A673 (cell line): Measurements from ENCODE around the gene ZFP3. TPM values are rescaled to one million over a fixed set of nuclear protein-coding genes. Genes with fewer than 3 reads are reported as not detected.
"Not testable (repeated sequence)": the region's sequence is repeated elsewhere in the genome, so short reads cannot be mapped to it uniquely, and the experiment has no call there.

ENCODE experiments used
- BruUV-seq: library from RNA; stranded (reverse); fragments of 400-500 nt; replicated peaks from 2 replicates; lab custom pipeline; 2021; lab: Mats Ljungman, UMichigan
- CTCF ChIA-PET: fragments of 300-600 bp; sonication (Branson Sonifier 250); formaldehyde crosslinking; loops from one replicate; lab custom pipeline; 2022; ENCODE audit warnings: antibody characterized with exemption; lab: Charles Lee
- POLR2A ChIA-PET: fragments of 300-600 bp; sonication (Branson Sonifier 250); formaldehyde crosslinking; loops from one replicate; lab custom pipeline; 2022; ENCODE audit warnings: antibody characterized with exemption; ENCODE audit not compliant: low non-redundant PET; lab: Charles Lee
- DNase-seq: peaks from one replicate; pipeline ENCODE4 v3.0.0-alpha.2; 2015; ENCODE audit warnings: low spot score
- H3K27ac ChIP-seq: fragments of 200-600 bp; sonication (generic); 2 replicates; pipeline ENCODE4 v1.5.1; 2016; ENCODE audit warnings: mixed run types, low read depth, mild to moderate bottlenecking, mixed read lengths, antibody characterized with exemption, low read length; ENCODE audit not compliant: poor library complexity, severe bottlenecking
- H3K27me3 ChIP-seq: fragments of 200-600 bp; sonication (generic); replicated peaks from 2 replicates; pipeline ENCODE4 v1.6.1; 2017; ENCODE audit warnings: mixed run types, low read depth, mild to moderate bottlenecking, mixed read lengths, antibody characterized with exemption, low read length; ENCODE audit not compliant: insufficient read depth, poor library complexity
- H3K36me3 ChIP-seq: fragments of 200-600 bp; sonication (generic); 2 replicates; pipeline ENCODE4 v1.6.1; 2016; ENCODE audit warnings: mixed run types, mild to moderate bottlenecking, mixed read lengths, antibody characterized with exemption, low read length; ENCODE audit not compliant: insufficient read depth, poor library complexity, severe bottlenecking
- H3K4me1 ChIP-seq: fragments of 200-600 bp; sonication (generic); 2 replicates; pipeline ENCODE4 v1.6.1; 2017; ENCODE audit warnings: mixed run types, mild to moderate bottlenecking, mixed read lengths, antibody characterized with exemption, low read length; ENCODE audit not compliant: insufficient read depth, poor library complexity, severe bottlenecking
- H3K4me3 ChIP-seq: fragments of 200-600 bp; sonication (generic); 2 replicates; pipeline ENCODE4 v1.5.1; 2016; ENCODE audit warnings: low read depth, mixed run types, mild to moderate bottlenecking, mixed read lengths, low read length; ENCODE audit not compliant: poor library complexity, severe bottlenecking
- H3K9me3 ChIP-seq: fragments of 200-600 bp; sonication (generic); 2 replicates; pipeline ENCODE4 v1.6.1; 2016; ENCODE audit warnings: mixed run types, low read depth, mild to moderate bottlenecking, mixed read lengths, antibody characterized with exemption, low read length; ENCODE audit not compliant: poor library complexity, severe bottlenecking
- EZH2 ChIP-seq: fragments of 200-600 bp; sonication (generic); IDR thresholded peaks from 2 replicates; pipeline ENCODE4 v1.6.1; 2017; ENCODE audit warnings: borderline replicate concordance, low read depth, mild to moderate bottlenecking, mixed read lengths, antibody characterized with exemption, low read length; ENCODE audit not compliant: poor library complexity, severe bottlenecking
- intact Hi-C: fragments of 100-400 bp; cut with micrococcal nuclease; formaldehyde crosslinking; loops from one replicate; pipeline ENCODE4 v1.10.0; 2022; ENCODE audit not compliant: unreplicated experiment
- total RNA-seq: library from RNA; stranded (reverse); gene quantifications from 2 replicates; pipeline ENCODE4 v1.2.3, GENCODE V29; 2021
- TF ChIP-seq, protein P1 (sequence below): fragments of 300-800, 200-600 bp; sonication (generic); conservative IDR thresholded peaks from 2 replicates; pipeline ENCODE4 v1.5.1; 2017; ENCODE audit warnings: low read depth, mild to moderate bottlenecking, antibody characterized with exemption, low read length, moderate library complexity, mixed read lengths

ZFP3 gene
- total RNA-seq, 1 experiment from 2014 or later: 8.4 TPM

- BruUV-seq: no TSS peak
- ChIA-PET POLR2A (no interaction called here), CTCF (no interaction called here)
- TF ChIP-seq, protein P1, sequence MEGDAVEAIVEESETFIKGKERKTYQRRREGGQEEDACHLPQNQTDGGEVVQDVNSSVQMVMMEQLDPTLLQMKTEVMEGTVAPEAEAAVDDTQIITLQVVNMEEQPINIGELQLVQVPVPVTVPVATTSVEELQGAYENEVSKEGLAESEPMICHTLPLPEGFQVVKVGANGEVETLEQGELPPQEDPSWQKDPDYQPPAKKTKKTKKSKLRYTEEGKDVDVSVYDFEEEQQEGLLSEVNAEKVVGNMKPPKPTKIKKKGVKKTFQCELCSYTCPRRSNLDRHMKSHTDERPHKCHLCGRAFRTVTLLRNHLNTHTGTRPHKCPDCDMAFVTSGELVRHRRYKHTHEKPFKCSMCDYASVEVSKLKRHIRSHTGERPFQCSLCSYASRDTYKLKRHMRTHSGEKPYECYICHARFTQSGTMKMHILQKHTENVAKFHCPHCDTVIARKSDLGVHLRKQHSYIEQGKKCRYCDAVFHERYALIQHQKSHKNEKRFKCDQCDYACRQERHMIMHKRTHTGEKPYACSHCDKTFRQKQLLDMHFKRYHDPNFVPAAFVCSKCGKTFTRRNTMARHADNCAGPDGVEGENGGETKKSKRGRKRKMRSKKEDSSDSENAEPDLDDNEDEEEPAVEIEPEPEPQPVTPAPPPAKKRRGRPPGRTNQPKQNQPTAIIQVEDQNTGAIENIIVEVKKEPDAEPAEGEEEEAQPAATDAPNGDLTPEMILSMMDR: no peak
- TF ChIP-seq EZH2: no peak
- H3K4me3 ChIP-seq: no peak overlapping the region
- H3K4me1 ChIP-seq: no peaks in the 10 kb centered on the region
- no peaks in the 10 kb centered on the region for H3K27me3 ChIP-seq
- no peak for DNase-seq
- intact Hi-C loops: no loop called here
- no peak overlapping the region for H3K27ac ChIP-seq
- no peaks in the 10 kb centered on the region for H3K9me3 ChIP-seq
- H3K36me3 ChIP-seq: no peaks in the 10 kb centered on the region
These were observed 60.6 kb downstream of the ZFP3 start for GRCh38 chr17:5138616-5139457.

DNA sequence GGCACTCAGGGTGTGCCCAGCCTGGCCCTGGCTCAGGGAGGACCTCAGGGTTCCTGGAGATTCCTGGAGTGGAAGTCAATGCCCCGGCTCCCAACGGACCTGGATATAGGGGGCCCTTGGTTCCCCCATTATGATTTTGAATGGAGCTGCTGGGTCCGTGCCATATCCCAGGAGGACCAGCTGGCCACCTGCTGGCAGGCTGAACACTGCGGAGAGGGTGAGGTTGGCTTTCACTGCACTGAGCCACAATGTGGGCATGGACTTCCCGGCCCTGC lies 61.1 kb downstream of the ZFP3 start:
- ChIA-PET POLR2A (interaction anchor here (0.6 kb wide), 1 partner anchor 698 kb away, joined by 5 read pairs; no protein-coding TSS in a partner anchor), CTCF (no interaction called here)
- no TSS peak for BruUV-seq
- intact Hi-C loops: no loop called here
- Histone ChIP-seq H3K4me3 (no peak overlapping the region), H3K27ac (no peak overlapping the region), H3K27me3 (no peaks in the 10 kb centered on the region), H3K36me3 (no peaks in the 10 kb centered on the region), H3K4me1 (no peaks in the 10 kb centered on the region), H3K9me3 (no peaks in the 10 kb centered on the region)
- no peak for DNase-seq
- TF ChIP-seq EZH2: no peak
- TF ChIP-seq, protein P1: no peak

- DNase-seq, H3K9me3 ChIP-seq, H3K4me1 ChIP-seq, H3K27ac ChIP-seq, CTCF ChIA-PET, POLR2A ChIA-PET, intact Hi-C loops, BruUV-seq, H3K4me3 ChIP-seq, H3K36me3 ChIP-seq: not testable (repeated sequence)
- peaks cover 22% of the 10 kb centered on the region for H3K27me3 ChIP-seq
These were observed 64.6 kb downstream of the ZFP3 start for GRCh38 chr17:5142877-5143276.

Other genes with a start within 250 kb of the ZFP3 start
- gene MINK1, start 245.1 kb upstream of the ZFP3 start, total RNA-seq: 67.7 and 72.1 TPM in 2 replicates
- 2.7 and 4.8 TPM in 2 replicates for gene C17orf107, start 178.9 kb upstream of the ZFP3 start, total RNA-seq
- gene CHRNE, start 175.4 kb upstream of the ZFP3 start, total RNA-seq: 0.21 and 0.79 TPM in 2 replicates
- gene GP1BA, start 146.2 kb upstream of the ZFP3 start, total RNA-seq: not detected in 2 replicates
- 113 and 129 TPM in 2 replicates for gene SLC25A11, start 138.4 kb upstream of the ZFP3 start, total RNA-seq
- gene RNF167, start 138.2 kb upstream of the ZFP3 start, total RNA-seq: 77.3 and 78.8 TPM in 2 replicates
- 1,021 and 1,026 TPM in 2 replicates for gene PFN1, start 129.9 kb upstream of the ZFP3 start, total RNA-seq
- gene ENO3, start 127.3 kb upstream of the ZFP3 start, total RNA-seq: 12.3 and 16.6 TPM in 2 replicates
- gene SPAG7, start 110.7 kb upstream of the ZFP3 start, total RNA-seq: 74.8 and 88.9 TPM in 2 replicates
- 16.3 and 24.8 TPM in 2 replicates for gene CAMTA2, start 90.8 kb upstream of the ZFP3 start, total RNA-seq
- 0.62 and 0.72 TPM in 2 replicates for gene INCA1, start 80.9 kb upstream of the ZFP3 start, total RNA-seq
- 92.6 and 95.9 TPM in 2 replicates for gene KIF1C, start 80.5 kb upstream of the ZFP3 start, total RNA-seq
- not detected in 2 replicates for gene SLC52A1, start 43.0 kb upstream of the ZFP3 start, total RNA-seq
- 28.1 and 31.6 TPM in 2 replicates for gene ZNF232, start 33.4 kb downstream of the ZFP3 start, total RNA-seq
- gene USP6, start 37.6 kb downstream of the ZFP3 start, total RNA-seq: 0.07 and 0.24 TPM in 2 replicates
- 20.7 and 21.9 TPM in 2 replicates for gene ZNF594, start 113.4 kb downstream of the ZFP3 start, total RNA-seq
- gene SCIMP, start 156.4 kb downstream of the ZFP3 start, total RNA-seq: not detected in 2 replicates
- gene RABEP1, start 203.8 kb downstream of the ZFP3 start, total RNA-seq: 71.3 and 89.0 TPM in 2 replicates